HepG2 (cell line): ENCODE results near the gene TRABD. TPM values are rescaled to one million over a fixed set of nuclear protein-coding genes. Genes with fewer than 3 reads are reported as not detected.

Source experiments
- BORCS8-MEF2B ChIP-seq: sonication (generic); formaldehyde crosslinking; IDR thresholded peaks from 2 replicates; pipeline ENCODE4 v1.8.0; 2022; ENCODE audit warnings: mild to moderate bottlenecking, missing genetic modification reagents
- CHD2 ChIP-seq: IDR thresholded peaks from 2 replicates; pipeline ENCODE4 v1.6.1; 2011; ENCODE audit warnings: low read depth, low read length, improper control_type of control experiment
- CREB1 ChIP-seq, 2 experiments: fragments of 450-650 bp in 1 of 2; IDR thresholded peaks; 2 replicates each; pipeline ENCODE4 v1.6.1; 2016 to 2017; ENCODE audit warnings: control low read depth in 1 of 2, mild to moderate bottlenecking in 1 of 2, missing compliant biosample characterization in 1 of 2, missing genetic modification characterization in 1 of 2
- ELF3 ChIP-seq: IDR thresholded peaks from 2 replicates; pipeline ENCODE4 v1.6.1; 2016; ENCODE audit warnings: missing genetic modification reagents, missing compliant biosample characterization
- HDAC2 ChIP-seq: sonication (generic); formaldehyde crosslinking; IDR thresholded peaks from 2 replicates; pipeline ENCODE4 v1.4.0; 2020; ENCODE audit warnings: missing genetic modification reagents
- HINFP ChIP-seq: sonication (generic); formaldehyde crosslinking; IDR thresholded peaks from 2 replicates; pipeline ENCODE4 v1.4.0; 2020; ENCODE audit warnings: low read depth, mild to moderate bottlenecking, missing genetic modification reagents
- MED8 ChIP-seq: sonication (generic); formaldehyde crosslinking; IDR thresholded peaks from 2 replicates; pipeline ENCODE4 v1.8.1; 2023; ENCODE audit warnings: mild to moderate bottlenecking, missing genetic modification reagents; ENCODE audit not compliant: insufficient replicate concordance
- NR0B2 ChIP-seq: sonication (generic); formaldehyde crosslinking; IDR thresholded peaks from 2 replicates; pipeline ENCODE4 v1.4.0; 2020; ENCODE audit warnings: mild to moderate bottlenecking, missing genetic modification reagents
- PRPF4 ChIP-seq: fragments of 200-400 bp; formaldehyde crosslinking; IDR thresholded peaks from 2 replicates; pipeline ENCODE4 v1.6.1; 2016; ENCODE audit warnings: low read length, low read depth; ENCODE audit not compliant: poor library complexity, severe bottlenecking
- SP1 ChIP-seq, 2 experiments: fragments of 450-650 bp in 1 of 2; sonication (generic) in 1 of 2; formaldehyde crosslinking in 1 of 2; IDR thresholded peaks; 2 replicates each; pipeline versions ENCODE4 v1.4.0 to v1.6.1; 2016 to 2020; ENCODE audit warnings: missing genetic modification reagents in 1 of 2
- TMF1 ChIP-seq: sonication (generic); formaldehyde crosslinking; IDR thresholded peaks from 2 replicates; pipeline ENCODE4 v1.8.1; 2022; ENCODE audit warnings: low read depth, missing genetic modification reagents
- ZBED4 ChIP-seq: sonication (generic); formaldehyde crosslinking; IDR thresholded peaks from 2 replicates; pipeline ENCODE4 v1.4.0; 2020; ENCODE audit warnings: missing genetic modification reagents, borderline replicate concordance
- ZKSCAN1 ChIP-seq: fragments of 150-350 bp; IDR thresholded peaks from 2 replicates; pipeline ENCODE4 v1.6.1; 2014; ENCODE audit warnings: low read length
- ZNF10 ChIP-seq: sonication (generic); formaldehyde crosslinking; IDR thresholded peaks from 2 replicates; pipeline ENCODE4 v1.4.0; 2020; ENCODE audit warnings: mild to moderate bottlenecking, low read depth, missing genetic modification reagents, borderline replicate concordance
- ZNF136 ChIP-seq: sonication (generic); formaldehyde crosslinking; IDR thresholded peaks from 2 replicates; pipeline ENCODE4 v1.8.1; 2022; ENCODE audit warnings: low read depth, mild to moderate bottlenecking, moderate library complexity, missing genetic modification reagents
- ZNF329 ChIP-seq: sonication (generic); formaldehyde crosslinking; IDR thresholded peaks from 2 replicates; pipeline ENCODE4 v1.9.0; 2021; ENCODE audit warnings: low read depth, mild to moderate bottlenecking, missing genetic modification reagents
- ZNF33B ChIP-seq: sonication (generic); formaldehyde crosslinking; IDR thresholded peaks from 2 replicates; pipeline ENCODE4 v1.5.1; 2020; ENCODE audit warnings: mild to moderate bottlenecking, missing genetic modification reagents
- ZNF503 ChIP-seq: sonication (generic); formaldehyde crosslinking; IDR thresholded peaks from 2 replicates; pipeline ENCODE4 v1.4.0; 2020; ENCODE audit warnings: missing genetic modification reagents
- ZNF562 ChIP-seq: sonication (generic); formaldehyde crosslinking; IDR thresholded peaks from 2 replicates; pipeline ENCODE4 v1.8.0; 2022; ENCODE audit warnings: missing genetic modification reagents, borderline replicate concordance
- ZNF747 ChIP-seq: sonication (generic); formaldehyde crosslinking; IDR thresholded peaks from 2 replicates; pipeline ENCODE4 v1.8.1; 2023; ENCODE audit warnings: missing genetic modification reagents, mild to moderate bottlenecking, borderline replicate concordance
- polyA plus RNA-seq, 8 experiments: library from polyadenylated mRNA; depleted of rRNA in 3 of 8; stranded (reverse) in 7 of 8; unstranded in 1 of 8; fragments of >200 nt; fragmentation: Illumina TruSeq in 4 of 8; extraction: Trizol in 4 of 8; gene quantifications; 2 replicates each; pipeline versions ENCODE4 v1.2.1 to v1.2.3, GENCODE V29; 2011 to 2016; ENCODE audit warnings: low read depth in 4 of 8, missing spikeins in 1 of 8, mixed read lengths in 1 of 8; ENCODE audit not compliant: insufficient read depth in 1 of 8
- total RNA-seq, 5 experiments: library from RNA; depleted of rRNA; stranded (reverse); fragments of >200 nt; fragmentation: Illumina TruSeq; extraction: Trizol; gene quantifications; 2 replicates each; pipeline ENCODE4 v1.2.3, GENCODE V29; 2016; ENCODE audit warnings: low read depth in 1 of 5

TRABD gene
- total and polyA plus RNA-seq, 2 of the 13 experiments (the other 11 are each of a cell fraction or from before 2014, with no cell fraction given) = 21.5 to 28.9 TPM

GRCh38 chr22:50244420-50245213 lies 58.9 kb downstream of the TRABD start, which contains the start of gene TUBGCP6 (continued):
- TF ChIP-seq ZNF136 (CRISPR knock-in tag) (0 out of 2 replicates have a peak, but pooled peaks have one; percentile 69), ZNF562 (CRISPR knock-in tag) (no peak), HINFP (CRISPR knock-in tag) (peak; percentile 81; the same call in 1 of the 2 replicates), TMF1 (CRISPR knock-in tag) (peak; percentile 89; the same call in 1 of the 2 replicates), NR0B2 (CRISPR knock-in tag) (peak; percentile 92), HDAC2 (CRISPR knock-in tag) (peak; percentile 90), CREB1 (IDR thresholded peaks at IDR 0.05) (peak; percentile 99), CREB1 (CRISPR knock-in tag; IDR thresholded peaks at IDR 0.05) (peak; percentile 100), ZNF33B (CRISPR knock-in tag) (peak; percentile 78; the same call in 1 of the 2 replicates), BORCS8-MEF2B (CRISPR knock-in tag) (peak; percentile 84), ZNF329 (CRISPR knock-in tag) (peak; percentile 86; the same call in 1 of the 2 replicates), ZBED4 (no peak), SP1 (IDR thresholded peaks at IDR 0.05) (no peak), SP1 (CRISPR knock-in tag; IDR thresholded peaks at IDR 0.05) (peak; percentile 79), ZNF10 (peak; percentile 88; the same call in 1 of the 2 replicates), ELF3 (CRISPR knock-in tag) (peak; percentile 84), ZNF503 (CRISPR knock-in tag) (peak; percentile 38), ZNF747 (CRISPR knock-in tag) (peak; percentile 75; the same call in 1 of the 2 replicates), ZKSCAN1 (peak; percentile 44; the same call in 1 of the 2 replicates), MED8 (peak; percentile 57), CHD2 (peak; percentile 85), PRPF4 (no peak)
